Activated CD8-positive, alpha-beta T cell treated with anti-CD3 and anti-CD28 coated beads for 36 hours (primary cell): ENCODE measurements around the gene YEATS2. TPM values are rescaled to one million over a fixed set of nuclear protein-coding genes. Genes with fewer than 3 reads are reported as not detected.
A peak's percentile ranks its signal among the peaks of the same experiment; 100 is the strongest.

Experiments
- ATAC-seq: fragments of 200-7000 bp; cut with Tn5 transposase; one replicate; pipeline ENCODE4 v1.10.0; 2021; ENCODE audit warnings: mild to moderate bottlenecking, moderate library complexity
- CTCF ChIA-PET: fragments of 350-600 bp; sonication (Branson Sonifier 250); formaldehyde crosslinking; loops from one replicate; lab custom pipeline; 2021; ENCODE audit warnings: antibody characterized with exemption; lab: Charles Lee
- POLR2A ChIA-PET: fragments of 350-600 bp; sonication (Branson Sonifier 250); formaldehyde crosslinking; loops from one replicate; lab custom pipeline; 2021; ENCODE audit warnings: antibody characterized with exemption; lab: Charles Lee
- DNase-seq: peaks from one replicate; pipeline ENCODE4 v3.0.0-alpha.2; 2020
- H3K27ac Mint-ChIP-seq: one replicate; pipeline ENCODE4 v1.8.0; 2021; ENCODE audit warnings: mild to moderate bottlenecking, mixed read lengths
- H3K27me3 Mint-ChIP-seq: one replicate; pipeline ENCODE4 v1.8.0; 2021; ENCODE audit warnings: mixed read lengths
- H3K36me3 Mint-ChIP-seq: one replicate; pipeline ENCODE4 v1.8.0; 2021; ENCODE audit warnings: low read depth, mixed read lengths
- H3K4me1 Mint-ChIP-seq: one replicate; pipeline ENCODE4 v1.8.0; 2021; ENCODE audit warnings: low read depth, mixed read lengths
- H3K4me3 Mint-ChIP-seq: one replicate; pipeline ENCODE4 v1.8.0; 2021; ENCODE audit warnings: mild to moderate bottlenecking, moderate library complexity, mixed read lengths
- H3K9me3 Mint-ChIP-seq: one replicate; pipeline ENCODE4 v1.8.0; 2021; ENCODE audit warnings: mixed read lengths
- CTCF ChIP-seq: fragments of 200-600 bp; IDR thresholded peaks from one replicate; pipeline ENCODE4 v1.8.0; 2022; ENCODE audit warnings: antibody characterized with exemption, mild to moderate bottlenecking
- intact Hi-C: fragments of 100-400 bp; cut with micrococcal nuclease; formaldehyde crosslinking; loops from one replicate; pipeline ENCODE4 v1.10.0; 2022
- total RNA-seq, 2 experiments: library from RNA; stranded (reverse); gene quantifications; one replicate each; pipeline ENCODE4 v1.2.3, GENCODE V29; 2021

The YEATS2 gene
- total RNA-seq, 2 experiments from 2014 or later = 65.0 to 67.7 TPM

GRCh38 chr3:183811638-183812037 is 114.0 kb downstream of the YEATS2 start:
- H3K4me1 Mint-ChIP-seq = no peaks in the 10 kb centered on the region
- no peak overlapping the region for H3K4me3 Mint-ChIP-seq
- no peak for ATAC-seq
- no peak overlapping the region for H3K27ac Mint-ChIP-seq
- H3K9me3 Mint-ChIP-seq = no peaks in the 10 kb centered on the region
- ChIA-PET POLR2A (no interaction called here), CTCF (no interaction called here)
- DNase-seq = no peak
- intact Hi-C loops = no loop called here
- no peak for TF ChIP-seq CTCF
- H3K36me3 Mint-ChIP-seq = peaks cover 42% of the 10 kb centered on the region
- no peaks in the 10 kb centered on the region for H3K27me3 Mint-ChIP-seq

GRCh38 chr3:183812761-183813445 is 115.3 kb downstream of the YEATS2 start:
- Mint-ChIP-seq H3K36me3 (peaks cover 35% of the 10 kb centered on the region), H3K4me3 (no peak overlapping the region), H3K27me3 (no peaks in the 10 kb centered on the region), H3K4me1 (no peaks in the 10 kb centered on the region), H3K9me3 (no peaks in the 10 kb centered on the region), H3K27ac (peak overlapping the region; percentile 58)
- ATAC-seq (no peak), DNase-seq (no peak)
- no peak for TF ChIP-seq CTCF
- ChIA-PET CTCF (interaction anchor here (0.6 to 1.6 kb wide), 3 partner anchors 10 to 334 kb away, joined by 3 to 4 read pairs (median 3); no protein-coding TSS in a partner anchor), POLR2A (interaction anchor here (1.4 kb wide), 1 partner anchor 37 kb away, joined by 4 read pairs; no protein-coding TSS in a partner anchor)
- intact Hi-C loops = no loop called here

GRCh38 chr3:183814240-183814639 is 116.6 kb downstream of the YEATS2 start:
- Mint-ChIP-seq H3K4me3 (no peak overlapping the region), H3K36me3 (peaks cover 26% of the 10 kb centered on the region), H3K9me3 (no peaks in the 10 kb centered on the region), H3K27ac (peak overlapping the region; percentile 16), H3K27me3 (no peaks in the 10 kb centered on the region), H3K4me1 (no peaks in the 10 kb centered on the region)
- intact Hi-C loops = no loop called here
- no peak for TF ChIP-seq CTCF
- ATAC-seq (no peak), DNase-seq (no peak)
- ChIA-PET CTCF (interaction anchor here (1.5 kb wide), 1 partner anchor 70 kb away, joined by 3 read pairs; the partner anchor contains the start of gene PARL), POLR2A (interaction anchor here (1.4 kb wide), 1 partner anchor 9 kb away, joined by 3 read pairs; no protein-coding TSS in a partner anchor)

- no peak overlapping the region for H3K27ac Mint-ChIP-seq
- H3K27me3 Mint-ChIP-seq = no peaks in the 10 kb centered on the region
Measured at GRCh38 chr3:183815563-183815940, 118.0 kb downstream of the YEATS2 start.

More at GRCh38 chr3:183815563-183815940, 118.0 kb downstream of the YEATS2 start:
- DNase-seq = no peak
- Mint-ChIP-seq H3K36me3 (peaks cover 21% of the 10 kb centered on the region), H3K9me3 (no peaks in the 10 kb centered on the region), H3K4me3 (no peak overlapping the region), H3K4me1 (no peaks in the 10 kb centered on the region)
- intact Hi-C loops = no loop called here
- POLR2A ChIA-PET = interaction anchor here (1.8 kb wide), 1 partner anchor 11 kb away, joined by 8 read pairs; no protein-coding TSS in a partner anchor
- peak; percentile 22 for ATAC-seq
- CTCF ChIA-PET = interaction anchor here (1.5 kb wide), 1 partner anchor 69 kb away, joined by 3 read pairs; the partner anchor contains the start of gene PARL
- TF ChIP-seq CTCF = no peak
